Small intestine (tissue), 7 donors: ENCODE results near the gene PNKD. TPM values are rescaled to one million over a fixed set of nuclear protein-coding genes. Genes with fewer than 3 reads are reported as not detected.
A peak's percentile ranks its signal among the peaks of the same experiment; 100 is the strongest.
"Not testable (repeated sequence)": the region's sequence is repeated elsewhere in the genome, so short reads cannot be mapped to it uniquely, and the experiment has no call there.

Source experiments
- DNase-seq, 2 donors: peaks; one replicate each; pipeline versions ENCODE4 v3.0.0 to v3.0.0-alpha.2; 2013
- FAIRE-seq: peaks from 2 replicates; lab custom pipeline; 2012; peaks lifted over from hg19 to GRCh38; lab: Jason Lieb, UNC
- H3K27ac ChIP-seq, 3 donors: one replicate each; pipeline ENCODE4 v1.5.1; 2013; ENCODE audit warnings: low read length in 2 of 3, mild to moderate bottlenecking in 2 of 3, control low read depth in 1 of 3, inconsistent platforms in 1 of 3, low read depth in 1 of 3, moderate library complexity in 1 of 3
- H3K27me3 ChIP-seq, 3 donors: one replicate each; pipeline ENCODE4 v1.6.1; 2013; ENCODE audit warnings: low read length in 3 of 3, inconsistent platforms in 1 of 3; ENCODE audit not compliant: control insufficient read depth in 3 of 3, insufficient read depth in 3 of 3
- H3K36me3 ChIP-seq, 3 donors: one replicate each; pipeline ENCODE4 v1.6.1; 2013; ENCODE audit warnings: low read length in 3 of 3, inconsistent platforms in 1 of 3, low read depth in 1 of 3, mild to moderate bottlenecking in 1 of 3, moderate library complexity in 1 of 3; ENCODE audit not compliant: control insufficient read depth in 3 of 3, insufficient read depth in 2 of 3
- H3K4me1 ChIP-seq, 3 donors: one replicate each; pipeline ENCODE4 v1.6.1; 2013; ENCODE audit warnings: low read length in 2 of 3, inconsistent platforms in 1 of 3, low read depth in 1 of 3, mild to moderate bottlenecking in 1 of 3, moderate library complexity in 1 of 3; ENCODE audit not compliant: control insufficient read depth in 3 of 3, insufficient read depth in 2 of 3
- H3K4me3 ChIP-seq, 3 donors: one replicate each; pipeline ENCODE4 v1.5.1; 2013; ENCODE audit warnings: low read length in 3 of 3, control low read depth in 1 of 3, inconsistent platforms in 1 of 3, low read depth in 1 of 3, mild to moderate bottlenecking in 1 of 3, moderate library complexity in 1 of 3
- H3K9me3 ChIP-seq, 2 donors: one replicate each; pipeline ENCODE4 v1.6.1; 2013; ENCODE audit warnings: low read depth in 1 of 2, low read length in 1 of 2; ENCODE audit not compliant: control insufficient read depth in 2 of 2, insufficient read depth in 1 of 2
- WGBS, 3 donors: extraction: QIAGEN DNeasy Blood & Tissue Kit; methylation state at CpG; one replicate each; pipeline ENCODE4 v1.1.7; 2013; 5-methylcytosine and 5-hydroxymethylcytosine counted together
- polyA plus RNA-seq, 4 donors: library from polyadenylated mRNA; stranded (reverse) in 3 of 4; unstranded in 1 of 4; fragments of 200-250 nt in 3 of 4; fragments of 120-200 nt in 1 of 4; gene quantifications; one replicate each; pipeline versions ENCODE4 v1.2.1 to v1.2.3, GENCODE V29; 2013
- donor health status: healthy with polysubstance abuse.
- donor health status: control.
- donor health status: control.
- donor health status: Bipolar disorder and iron deficiency.
- donor health status: healthy.

The PNKD gene
- polyA plus RNA-seq, 4 donors, result 88.4 to 137 (median 104) TPM

GRCh38 chr2:218306184-218306920, 36.0 kb downstream of the PNKD start:
- no peaks in the 10 kb centered on the region for H3K27me3 ChIP-seq
- H3K9me3 ChIP-seq, result no peaks in the 10 kb centered on the region
- no peak overlapping the region for H3K4me3 ChIP-seq
- peaks cover 0 to 32% (median 3%) of the 10 kb centered on the region in 3 donors for H3K4me1 ChIP-seq
- 45 to 75% (median 60%) methylated on average over 9 of the region's 9 CpGs for WGBS, 3 donors
- no peak for FAIRE-seq
- H3K27ac ChIP-seq, result peak overlapping the region in 1 of 3 donors; percentile 18
- H3K36me3 ChIP-seq, result no peaks in the 10 kb centered on the region
- peak; percentile 68 to 80 for DNase-seq

- no peak overlapping the region for H3K27ac ChIP-seq
- FAIRE-seq (no peak), DNase-seq (no peak)
- peaks cover 0 to 42% (median 5%) of the 10 kb centered on the region in 3 donors for H3K4me1 ChIP-seq
- no peaks in the 10 kb centered on the region for H3K27me3 ChIP-seq
- H3K9me3 ChIP-seq, result no peaks in the 10 kb centered on the region
- 92 to 95% (median 94%) methylated on average over 6 of the region's 6 CpGs for WGBS, 3 donors
- H3K36me3 ChIP-seq, result no peaks in the 10 kb centered on the region
- no peak overlapping the region for H3K4me3 ChIP-seq
Measured at GRCh38 chr2:218307415-218308090, 37.2 kb downstream of the PNKD start.

GRCh38 chr2:218310853-218311540, 40.7 kb downstream of the PNKD start:
- H3K9me3 ChIP-seq, result no peaks in the 10 kb centered on the region
- peaks cover 0 to 47% (median 4%) of the 10 kb centered on the region in 3 donors for H3K4me1 ChIP-seq
- no peaks in the 10 kb centered on the region for H3K27me3 ChIP-seq
- peak; percentile 32 to 71 for DNase-seq
- no peak overlapping the region for H3K4me3 ChIP-seq
- WGBS, 3 donors, result 39 to 70% (median 49%) methylated on average over 11 of the region's 11 CpGs
- no peak for FAIRE-seq
- no peaks in the 10 kb centered on the region for H3K36me3 ChIP-seq
- H3K27ac ChIP-seq, result peak overlapping the region; percentile 69 to 98 (median 73)

GRCh38 chr2:218311541-218312266, 41.4 kb downstream of the PNKD start:
- H3K4me3 ChIP-seq, FAIRE-seq, H3K36me3 ChIP-seq, H3K9me3 ChIP-seq, H3K27me3 ChIP-seq: not testable (repeated sequence)
- peak overlapping the region; percentile 69 to 98 (median 73) for H3K27ac ChIP-seq
- peak in 1 of 2 donors; percentile 81 for DNase-seq
- peaks cover 0 to 46% (median 2%) of the 10 kb centered on the region in 3 donors for H3K4me1 ChIP-seq
- 15 to 56% (median 43%) methylated on average over 11 of the region's 11 CpGs for WGBS, 3 donors

GRCh38 chr2:218312267-218312756, 42.0 kb downstream of the PNKD start:
- H3K4me1 ChIP-seq, result peaks cover 0 to 49% (median 2%) of the 10 kb centered on the region in 3 donors
- H3K36me3 ChIP-seq, result no peaks in the 10 kb centered on the region
- H3K9me3 ChIP-seq, result no peaks in the 10 kb centered on the region
- 0 to 34% (median 32%) methylated on average over 2 of the region's 2 CpGs for WGBS, 3 donors
- H3K27me3 ChIP-seq, result no peaks in the 10 kb centered on the region
- H3K4me3 ChIP-seq, result no peak overlapping the region
- no peak for FAIRE-seq
- peak overlapping the region; percentile 61 to 98 (median 68) for H3K27ac ChIP-seq
- peak; percentile 83 to 95 for DNase-seq

- no peaks in the 10 kb centered on the region for H3K9me3 ChIP-seq
- FAIRE-seq, result no peak
- H3K4me3 ChIP-seq, result no peak overlapping the region
- peak overlapping the region in 1 of 3 donors; percentile 98 for H3K27ac ChIP-seq
- WGBS, 3 donors, result 72 to 93% (median 88%) methylated on average over 1 of the region's 1 CpG
- H3K4me1 ChIP-seq, result peaks cover 0 to 50% (median 2%) of the 10 kb centered on the region in 3 donors
- no peaks in the 10 kb centered on the region for H3K27me3 ChIP-seq
- no peak for DNase-seq
- H3K36me3 ChIP-seq, result no peaks in the 10 kb centered on the region
Measured at GRCh38 chr2:218313356-218313755, 43.0 kb downstream of the PNKD start.

GRCh38 chr2:218314764-218315163, 44.4 kb downstream of the PNKD start:
- not testable (repeated sequence) for H3K27ac ChIP-seq, H3K9me3 ChIP-seq, DNase-seq, H3K4me3 ChIP-seq, H3K36me3 ChIP-seq, H3K27me3 ChIP-seq, FAIRE-seq
- WGBS, 3 donors, result 87 to 92% (median 90%) methylated on average over 4 of the region's 4 CpGs
- H3K4me1 ChIP-seq, result peaks cover 0 to 42% (median 2%) of the 10 kb centered on the region in 3 donors
